Measurements from ENCODE around the gene CD160.
"Not testable (repeated sequence)": the region's sequence is repeated elsewhere in the genome, so short reads cannot be mapped to it uniquely, and the experiment has no call there.

Gene CD160

DNA sequence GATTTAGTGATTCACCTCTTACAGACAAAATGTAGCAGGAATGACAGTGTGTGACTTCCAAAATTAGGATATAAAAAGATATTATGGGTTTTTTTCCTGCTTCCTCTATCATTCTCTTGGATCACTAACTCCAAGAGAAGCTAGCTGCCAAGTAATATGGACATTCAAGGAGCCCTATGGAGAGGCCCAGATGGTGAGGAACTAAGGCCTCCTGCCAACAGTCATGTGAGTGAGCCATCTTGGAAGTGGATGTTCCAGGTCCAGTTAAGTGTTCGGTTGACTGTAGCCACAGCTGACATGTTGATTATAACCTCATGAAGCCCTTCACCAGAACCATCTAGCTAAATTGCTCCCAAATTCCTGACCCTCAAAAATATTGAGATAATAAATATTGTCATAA is 38.8 kb downstream of the CD160 start:
- DNase-seq (ENCODE audit: low read depth in 4 of 4, low spot score in 1 of 4): no peak

DNA sequence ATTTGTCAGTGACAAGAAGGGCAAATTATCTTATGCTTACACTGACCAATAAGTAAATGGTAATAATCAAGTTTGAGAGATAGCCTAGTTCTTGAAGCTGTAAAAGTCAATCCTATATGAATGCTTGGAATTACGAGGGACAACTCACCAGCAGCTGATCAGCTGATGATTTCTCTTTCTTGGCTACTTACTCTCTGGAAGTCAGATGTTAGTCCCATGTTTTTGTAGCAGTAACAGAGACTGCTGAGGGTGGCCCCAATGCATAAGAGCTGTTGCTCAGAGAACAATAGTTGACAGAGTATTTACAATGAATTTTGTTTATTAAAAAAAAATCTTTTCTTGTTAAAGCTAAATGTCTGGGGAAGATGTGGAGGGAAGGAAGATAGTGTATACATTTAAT is 39.3 kb downstream of the CD160 start:
- no peak for DNase-seq (ENCODE audit: low read depth in 4 of 4, low spot score in 1 of 4)

DNA sequence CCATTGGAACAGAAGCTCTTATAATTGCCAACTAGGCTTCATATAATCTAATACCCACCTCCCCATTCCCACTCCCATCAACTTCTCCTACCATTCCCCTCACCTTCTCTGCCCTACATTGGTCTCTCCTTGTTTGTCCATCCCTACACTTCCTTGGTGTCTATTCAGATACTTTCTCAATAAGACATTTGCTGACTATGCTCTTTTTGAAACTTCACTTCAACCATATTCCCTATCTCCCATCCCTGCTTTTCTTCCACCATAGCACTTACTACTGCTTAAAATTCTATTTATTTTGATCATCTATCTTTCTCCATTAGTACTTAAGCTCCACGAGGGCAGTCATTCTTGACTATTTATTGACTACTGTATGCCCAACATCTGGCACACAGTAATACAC is 40.4 kb downstream of the CD160 start:
- no peak for DNase-seq (ENCODE audit: low read depth in 4 of 4, low spot score in 1 of 4)

DNA sequence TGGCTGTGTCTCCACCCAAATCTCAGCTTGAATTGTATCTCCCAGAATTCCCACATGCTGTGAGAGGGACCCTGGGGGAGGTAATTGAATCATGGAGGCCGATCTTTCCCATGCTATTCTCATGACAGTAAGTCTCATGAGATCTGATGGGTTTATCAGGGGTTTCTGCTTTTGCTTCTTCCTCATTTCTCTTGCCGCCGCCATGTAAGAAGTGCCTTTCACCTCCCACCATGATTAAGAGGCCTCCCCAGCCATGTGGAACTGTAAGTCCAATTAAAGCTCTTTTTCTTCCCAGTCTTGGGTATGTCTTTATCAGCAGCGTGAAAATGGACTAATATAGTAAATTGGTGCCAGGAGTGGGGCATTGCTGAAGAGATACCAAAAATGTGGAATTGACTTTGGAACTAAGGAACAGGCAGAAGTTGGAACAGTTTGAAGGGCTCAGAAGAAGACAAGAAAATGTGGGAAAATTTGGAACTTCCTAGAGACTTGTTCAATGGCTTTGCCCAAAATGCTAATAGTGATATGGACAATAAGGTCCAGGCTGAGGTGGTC is 41.2 kb downstream of the CD160 start:
- not testable (repeated sequence) for DNase-seq (ENCODE audit: low read depth in 4 of 4, low spot score in 1 of 4)

DNA sequence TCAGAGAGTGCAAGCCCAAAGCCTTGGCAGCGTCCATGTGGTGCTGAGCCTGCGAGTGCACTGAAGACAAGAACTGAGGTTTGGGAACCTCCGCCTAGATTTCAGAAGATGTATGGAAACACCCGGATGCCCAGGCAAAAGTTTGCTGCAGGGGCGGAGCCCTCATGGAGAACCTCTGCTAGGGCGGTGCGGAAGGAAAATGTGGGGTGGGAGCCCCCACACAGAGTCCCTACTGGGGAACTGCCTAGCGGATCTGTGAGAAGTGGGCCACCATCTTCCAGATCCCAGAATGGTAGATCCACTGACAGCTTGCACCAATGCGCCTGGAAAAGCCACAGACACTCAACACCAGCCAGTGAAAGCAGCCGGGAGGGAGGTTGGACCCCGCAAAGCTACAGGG is 42.2 kb downstream of the CD160 start:
- DNase-seq (ENCODE audit: low read depth in 4 of 4, low spot score in 1 of 4): not testable (repeated sequence)

DNA sequence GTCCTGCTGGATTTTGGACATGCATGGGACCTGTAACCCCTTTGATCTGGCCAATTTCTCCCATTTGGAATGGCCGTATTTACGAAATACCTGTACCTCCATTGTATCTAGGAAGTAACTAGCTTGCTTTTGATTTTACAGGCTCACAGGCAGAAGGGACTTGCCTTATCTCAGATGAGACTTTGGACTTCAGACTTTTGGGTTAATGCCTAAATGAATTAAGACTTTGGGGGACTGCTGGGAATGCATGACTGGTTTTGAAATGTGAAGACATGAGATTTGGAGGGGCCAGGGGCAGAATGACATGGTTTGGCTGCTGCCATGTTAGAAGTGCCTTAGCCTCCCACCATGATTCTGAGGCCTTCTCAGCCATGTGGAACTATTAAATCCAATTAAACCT is 42.7 kb downstream of the CD160 start:
- DNase-seq (ENCODE audit: low read depth in 4 of 4, low spot score in 1 of 4): not testable (repeated sequence)

DNA sequence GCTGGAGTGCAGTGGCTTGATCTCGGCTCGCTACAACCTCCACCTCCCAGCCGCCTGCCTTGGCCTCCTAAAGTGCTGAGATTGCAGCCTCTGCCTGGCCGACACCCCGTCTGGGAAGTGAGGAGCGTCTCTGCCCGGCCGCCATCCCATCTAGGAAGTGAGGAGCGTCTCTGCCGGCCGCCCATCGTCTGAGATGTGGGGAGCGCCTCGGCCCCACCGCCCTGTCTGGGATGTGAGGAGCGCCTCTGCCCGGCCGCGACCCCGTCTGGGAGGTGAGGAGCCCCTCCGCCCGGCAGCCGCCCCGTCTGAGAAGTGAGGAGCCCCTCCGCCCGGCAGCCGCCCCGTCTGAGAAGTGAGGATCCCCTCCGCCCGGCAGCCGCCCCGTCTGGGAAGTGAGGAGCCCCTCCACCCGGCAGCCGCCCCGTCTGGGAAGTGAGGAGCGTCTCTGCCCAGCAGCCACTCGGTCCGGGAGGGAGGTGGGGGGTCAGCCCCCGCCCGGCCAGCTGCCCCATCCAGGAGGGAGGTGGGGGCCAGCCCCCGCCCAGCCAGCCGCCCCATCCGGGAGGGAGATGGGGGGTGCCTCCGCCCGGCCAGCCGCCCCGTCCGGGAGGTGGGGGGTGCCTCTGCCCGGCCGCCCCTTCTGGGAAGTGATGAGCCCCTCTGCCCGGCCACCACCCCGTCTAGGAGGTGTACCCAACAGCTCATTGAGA is 45.1 kb downstream of the CD160 start:
- not testable (repeated sequence) for DNase-seq (ENCODE audit: low read depth in 4 of 4, low spot score in 1 of 4)

DNA sequence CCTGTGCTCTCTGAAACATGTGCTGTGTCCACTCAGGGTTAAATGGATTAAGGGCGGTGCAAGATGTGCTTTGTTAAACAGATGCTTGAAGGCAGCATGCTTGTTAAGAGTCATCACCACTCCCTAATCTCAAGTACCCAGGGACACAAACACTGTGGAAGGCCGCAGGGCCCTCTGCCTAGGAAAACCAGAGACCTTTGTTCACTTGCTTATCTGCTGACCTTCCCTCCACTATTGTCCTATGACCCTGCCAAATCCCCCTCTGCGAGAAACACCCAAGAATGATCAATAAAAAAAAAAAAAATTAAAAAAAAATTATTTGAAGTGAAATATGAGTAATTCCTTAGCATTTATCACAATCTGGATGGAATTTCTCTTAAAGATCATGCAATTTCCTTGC is 45.8 kb downstream of the CD160 start:
- not testable (repeated sequence) for DNase-seq (ENCODE audit: low read depth in 4 of 4, low spot score in 1 of 4)

DNA sequence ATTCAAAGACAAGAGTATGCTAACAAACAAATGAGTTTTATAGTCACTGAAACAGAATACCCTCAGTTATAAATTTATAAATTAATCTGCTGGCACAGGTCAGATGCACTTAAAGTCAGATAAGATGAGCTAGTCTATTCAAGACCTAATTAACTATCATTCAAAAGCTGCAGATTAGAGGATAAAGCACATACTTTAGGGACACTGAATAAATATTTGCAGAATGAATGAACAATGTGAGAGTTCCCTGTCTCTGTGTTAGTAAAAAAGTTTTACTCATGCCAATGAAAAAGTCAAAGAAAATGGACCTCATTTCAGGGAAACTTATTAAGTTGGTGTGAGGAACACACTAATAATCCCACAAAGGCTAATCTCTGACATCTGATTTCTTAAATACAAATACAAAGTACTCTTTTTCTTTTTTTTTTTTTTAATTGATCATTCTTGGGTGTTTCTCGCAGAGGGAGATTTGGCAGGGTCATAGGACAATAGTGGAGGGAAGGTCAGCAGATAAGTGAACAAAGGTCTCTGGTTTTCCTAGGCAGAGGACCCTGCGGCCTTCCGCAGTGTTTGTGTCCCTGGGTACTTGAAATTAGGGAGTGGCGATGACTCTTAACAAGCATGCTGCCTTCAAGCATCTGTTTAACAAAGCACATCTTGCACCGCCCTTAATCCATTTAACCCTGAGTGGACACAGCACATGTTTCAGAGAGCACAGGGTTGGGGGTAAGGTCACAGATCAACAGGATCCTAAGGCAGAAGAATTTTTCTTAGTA is 46.5 kb downstream of the CD160 start:
- not testable (repeated sequence) for DNase-seq (ENCODE audit: low read depth in 4 of 4, low spot score in 1 of 4)

DNA sequence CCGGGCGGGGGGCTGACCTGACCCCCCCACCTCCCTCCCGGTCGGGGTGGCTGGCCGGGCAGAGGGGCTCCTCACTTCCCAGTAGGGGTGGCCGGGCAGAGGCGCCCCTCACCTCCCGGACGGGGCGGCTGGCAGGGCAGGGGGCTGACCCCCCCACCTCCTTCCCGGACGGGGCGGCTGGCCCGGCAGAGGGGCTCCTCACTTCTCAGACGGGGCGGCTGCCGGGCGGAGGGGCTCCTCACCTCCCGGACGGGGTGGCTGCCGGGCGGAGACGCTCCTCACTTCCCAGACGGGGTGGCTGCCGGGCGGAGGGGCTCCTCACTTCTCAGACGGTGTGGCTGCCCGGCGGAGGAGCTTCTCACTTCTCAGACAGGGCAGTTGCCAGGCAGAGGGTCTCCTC is 47.6 kb downstream of the CD160 start:
- not testable (repeated sequence) for DNase-seq (ENCODE audit: low read depth in 4 of 4, low spot score in 1 of 4)

DNA sequence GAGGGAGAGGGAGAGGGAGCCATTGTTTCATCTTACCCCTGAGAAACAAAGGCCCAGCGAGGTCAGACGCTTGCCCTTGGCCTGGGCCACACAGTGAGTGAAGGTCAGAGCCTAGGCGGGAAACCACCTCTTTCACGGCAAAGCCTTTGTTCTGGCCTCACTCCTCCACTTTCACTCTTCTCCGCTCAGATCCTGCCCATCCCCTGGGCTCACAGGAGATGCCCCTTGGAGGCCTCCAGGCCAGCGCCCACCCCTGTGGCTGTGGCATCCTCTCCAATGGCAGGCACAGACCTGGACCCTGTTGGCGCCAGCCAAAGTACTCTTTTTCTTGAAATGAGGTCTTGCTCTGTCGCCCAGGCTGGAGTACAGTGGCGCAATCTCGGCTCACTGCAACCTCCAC is 48.7 kb downstream of the CD160 start:
- DNase-seq (ENCODE audit: low read depth in 4 of 4, low spot score in 1 of 4): not testable (repeated sequence)

DNA sequence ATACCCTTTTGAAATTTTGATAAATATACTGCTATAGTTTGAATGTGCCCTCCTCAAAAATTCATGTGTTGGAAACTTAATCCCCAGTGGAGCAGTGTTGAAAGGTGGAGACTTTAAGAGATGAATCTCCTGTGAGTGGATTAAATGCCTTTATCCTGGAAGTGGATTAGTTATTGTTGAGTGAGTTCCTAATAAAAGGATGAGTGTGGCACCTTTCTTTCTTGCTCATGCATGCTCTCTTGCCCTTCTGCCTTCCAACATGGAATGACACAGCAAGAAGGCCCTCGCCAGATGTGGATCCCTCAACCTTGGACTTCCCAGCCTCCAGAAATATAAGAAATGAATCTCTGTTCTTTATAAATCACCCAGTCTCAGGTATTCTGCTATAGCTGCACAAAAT is 51.8 kb downstream of the CD160 start:
- DNase-seq (ENCODE audit: low read depth in 4 of 4, low spot score in 1 of 4): no peak

DNA sequence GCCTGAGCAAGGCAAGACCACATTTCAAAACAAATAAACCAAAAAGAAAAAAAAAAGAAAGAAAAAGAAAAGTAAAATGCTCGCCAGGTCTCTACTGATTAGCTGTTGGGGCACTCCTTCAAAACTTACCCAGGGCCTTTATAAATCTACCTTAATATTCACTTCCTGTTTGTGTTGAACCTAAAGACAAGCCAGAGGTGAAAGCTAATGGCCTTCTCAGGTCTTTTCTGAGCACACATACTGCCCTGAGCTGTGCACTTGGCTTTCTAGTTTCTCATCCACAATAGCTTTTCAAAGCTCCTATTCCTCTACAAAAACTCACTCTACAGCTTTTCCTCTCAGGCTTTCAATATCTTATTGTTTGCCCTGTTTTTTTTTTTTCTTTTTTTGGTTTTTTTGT is 54.1 kb downstream of the CD160 start:
- no peak for DNase-seq (ENCODE audit: low read depth in 4 of 4, low spot score in 1 of 4)

DNA sequence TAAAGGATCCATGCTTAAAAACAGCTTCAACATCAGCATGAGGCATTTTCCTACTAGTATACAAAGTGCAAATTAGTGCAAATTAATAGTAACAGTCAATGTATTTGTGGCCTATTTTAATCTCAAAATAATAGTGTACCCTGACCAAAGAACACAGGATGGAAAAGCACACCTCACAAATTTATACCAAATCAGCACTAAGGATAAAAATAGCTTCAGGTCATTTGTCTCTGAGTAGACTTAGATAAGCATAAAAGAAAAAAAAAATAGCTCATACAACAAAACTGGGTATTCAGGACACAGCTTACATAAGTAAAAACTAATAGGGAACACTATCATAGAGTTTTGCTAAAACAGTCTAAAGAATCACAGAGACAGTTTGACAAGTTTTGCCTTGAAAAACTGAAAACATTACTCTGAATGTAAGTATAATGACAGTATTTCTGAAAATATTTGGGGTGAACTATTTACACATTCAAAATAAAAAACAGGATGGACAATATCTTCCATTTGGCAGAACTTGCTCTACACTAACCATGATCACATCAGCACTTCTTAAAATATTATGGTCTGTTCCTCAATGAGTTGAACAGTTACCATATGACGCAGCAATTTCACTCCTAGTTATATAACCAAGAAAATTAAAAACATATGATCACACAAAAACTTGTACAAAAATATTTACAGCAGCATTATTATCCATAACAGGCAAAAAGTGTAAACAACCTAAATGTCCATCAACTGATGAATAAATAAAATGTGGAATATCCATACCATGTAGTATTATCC is 58.3 kb downstream of the CD160 start:
- DNase-seq (ENCODE audit: low read depth in 4 of 4, low spot score in 1 of 4): no peak

DNA sequence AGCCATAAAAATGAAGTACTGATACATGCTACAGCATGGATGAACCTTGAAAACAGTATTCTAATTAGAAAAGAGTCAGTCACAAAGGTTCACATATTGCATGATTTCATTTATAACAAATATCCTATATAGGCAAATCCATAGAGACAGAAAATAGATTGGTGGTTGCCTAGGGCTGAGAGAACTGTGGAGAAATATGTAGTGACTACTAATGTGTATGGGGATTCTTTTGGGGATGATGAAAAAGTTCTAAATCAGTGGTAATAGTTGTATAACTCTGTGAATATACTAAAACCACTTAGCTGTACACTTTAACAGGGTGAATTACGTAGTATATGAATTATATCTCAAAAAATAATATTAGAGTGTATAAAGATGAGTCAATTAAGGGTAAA is 58.8 kb downstream of the CD160 start:
- DNase-seq (ENCODE audit: low read depth in 4 of 4, low spot score in 1 of 4): no peak

DNA sequence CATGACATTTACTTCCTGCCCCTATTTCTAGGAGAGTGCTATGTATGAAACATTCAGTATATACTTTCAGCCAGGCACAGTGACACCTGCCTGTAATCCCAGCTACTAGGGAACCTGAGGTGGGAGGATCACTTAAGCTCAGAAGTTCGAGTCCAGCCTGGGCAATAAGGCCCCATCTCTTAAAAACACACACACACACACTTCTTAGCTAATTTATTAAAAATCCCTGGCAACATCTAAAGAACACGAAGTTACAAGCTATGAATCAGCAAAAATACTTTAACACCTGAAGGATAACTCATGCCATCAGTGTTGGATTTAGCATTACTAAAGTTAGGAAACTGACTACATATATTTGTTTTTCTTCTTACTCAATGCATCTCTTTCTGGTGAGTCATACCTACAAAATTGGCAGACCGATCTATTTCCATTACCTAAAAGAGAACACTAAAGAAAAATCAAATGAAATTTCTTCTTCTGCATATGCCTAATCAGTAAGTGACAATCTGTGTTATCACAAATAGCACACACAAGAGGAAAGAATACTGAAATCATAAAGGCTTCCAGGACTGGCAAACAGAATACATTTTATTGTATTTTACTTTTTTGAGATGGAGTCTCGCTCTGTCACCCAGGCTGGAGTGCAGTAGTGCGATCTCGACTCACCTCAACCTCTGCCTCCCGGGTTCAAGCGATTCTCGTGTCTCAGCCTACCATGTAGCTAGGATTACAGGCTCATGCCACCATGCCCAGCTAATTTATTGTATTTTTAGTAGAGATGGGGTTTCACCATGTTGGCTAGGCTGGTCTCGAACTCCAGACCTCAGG is 63.2 kb downstream of the CD160 start:
- no peak for DNase-seq (ENCODE audit: low read depth in 4 of 4, low spot score in 1 of 4)

DNA sequence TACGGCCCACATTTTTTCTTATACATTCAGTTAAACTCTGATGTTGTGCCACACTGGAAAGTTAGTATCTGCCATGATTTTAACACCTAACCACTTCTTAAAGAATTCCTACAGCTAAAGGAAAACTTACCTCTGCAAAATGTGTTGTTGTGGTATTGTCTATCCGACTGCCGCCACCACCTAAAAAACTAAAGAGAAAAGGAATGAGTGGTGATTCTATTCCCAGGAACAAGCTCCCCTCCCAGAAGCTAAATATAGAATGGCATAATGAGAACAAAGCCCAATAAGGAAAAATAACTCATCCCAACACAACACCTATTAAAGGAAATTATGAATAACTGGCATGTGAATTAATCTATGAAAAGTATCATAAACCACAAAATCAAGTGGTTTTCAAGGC is 65.1 kb downstream of the CD160 start:
- no peak for DNase-seq (ENCODE audit: low read depth in 4 of 4, low spot score in 1 of 4)

DNA sequence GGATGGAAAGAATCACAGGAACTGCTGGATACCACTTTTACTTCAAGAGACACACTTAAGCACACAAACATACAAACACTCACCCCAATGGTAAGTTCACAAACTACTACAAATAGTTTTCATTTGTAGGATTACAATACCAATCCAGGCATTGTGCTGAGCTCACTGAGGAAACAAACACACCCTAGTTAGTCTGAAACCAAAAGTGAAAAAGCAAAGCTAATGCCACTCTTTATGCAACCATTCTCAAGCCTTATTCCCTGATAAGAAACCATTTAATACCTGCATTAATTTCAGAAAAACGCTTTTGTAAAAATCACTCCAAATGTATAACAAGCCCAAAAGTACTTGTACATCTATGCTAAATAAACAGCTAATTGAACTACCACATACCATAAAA is 66.2 kb downstream of the CD160 start:
- DNase-seq (ENCODE audit: low read depth in 4 of 4, low spot score in 1 of 4): no peak

DNA sequence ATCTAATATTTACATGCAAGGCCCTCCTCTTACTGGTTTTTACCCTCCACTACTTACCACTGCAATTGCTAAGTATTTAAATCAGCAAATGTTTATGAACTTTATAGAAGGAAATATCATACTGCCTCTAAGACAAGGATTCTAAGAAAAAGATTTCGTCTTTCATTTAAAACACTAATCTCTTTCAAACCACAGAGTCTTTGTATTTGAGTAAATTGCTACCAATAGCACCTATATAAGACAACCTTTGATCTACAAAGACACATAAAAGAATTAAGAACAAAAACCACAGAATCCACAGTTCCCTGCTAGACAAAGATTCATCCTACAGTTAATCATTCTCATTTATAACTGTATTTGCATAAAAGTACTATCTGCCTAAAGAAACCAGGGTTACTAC is 67.0 kb downstream of the CD160 start:
- no peak for DNase-seq (ENCODE audit: low read depth in 4 of 4, low spot score in 1 of 4)

DNA sequence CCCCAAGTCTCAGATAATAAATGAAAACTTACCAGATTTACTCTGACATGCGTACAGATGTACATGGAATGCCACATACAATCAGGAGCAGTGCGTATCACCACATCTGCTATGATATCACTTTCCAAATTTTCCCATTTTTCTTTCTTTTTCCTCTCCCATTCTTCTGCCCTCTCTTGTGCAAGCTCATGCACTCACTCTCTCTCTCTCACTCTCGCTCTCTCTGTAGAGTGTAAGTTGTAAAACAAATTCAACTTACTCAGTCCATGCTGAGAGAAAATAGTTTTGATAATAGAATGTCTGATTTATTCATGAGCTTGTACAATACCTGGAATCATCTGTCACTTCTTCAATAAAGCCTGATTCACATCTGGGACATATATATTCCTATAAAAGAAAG is 69.3 kb downstream of the CD160 start:
- DNase-seq (ENCODE audit: low read depth in 4 of 4, low spot score in 1 of 4): no peak
